ENCODE measurements around the gene ARHGEF26.

The ARHGEF26 gene

DNA sequence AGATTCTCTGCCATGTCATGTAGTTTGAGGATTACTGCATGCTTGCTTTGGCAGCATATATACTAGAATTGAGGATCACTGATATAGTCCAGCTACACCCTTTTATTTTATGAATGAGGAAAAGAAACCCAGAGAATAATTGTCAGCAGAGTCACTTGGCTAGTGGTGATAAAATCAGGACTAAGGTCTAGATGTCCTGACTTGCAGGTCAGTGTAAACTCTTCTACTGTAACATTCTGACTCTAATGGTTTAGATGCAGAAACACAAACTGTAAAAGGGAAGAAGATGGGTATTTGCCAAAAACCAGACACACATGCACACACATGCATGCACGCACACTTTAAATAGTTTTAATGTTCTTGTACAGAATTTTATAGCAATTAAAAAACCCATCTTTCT lies 97.5 kb downstream of the ARHGEF26 start:
- ATAC-seq = no peak
- no peak for TF ChIP-seq OSR1 (CRISPR knock-in tag; IDR thresholded peaks at IDR 0.05)
- no peak for TF ChIP-seq ZNF565 (CRISPR knock-in tag; conservative IDR thresholded peaks at IDR 0.05; ENCODE audit: low read depth)
- TF ChIP-seq ZNF70 (CRISPR knock-in tag; IDR thresholded peaks at IDR 0.05) = no peak
- TF ChIP-seq ZNF8 (CRISPR knock-in tag; IDR thresholded peaks at IDR 0.05) = no peak
- no peak for TF ChIP-seq TCF4 (CRISPR knock-in tag; IDR thresholded peaks at IDR 0.05; ENCODE audit: borderline replicate concordance)
- TF ChIP-seq, protein P1, sequence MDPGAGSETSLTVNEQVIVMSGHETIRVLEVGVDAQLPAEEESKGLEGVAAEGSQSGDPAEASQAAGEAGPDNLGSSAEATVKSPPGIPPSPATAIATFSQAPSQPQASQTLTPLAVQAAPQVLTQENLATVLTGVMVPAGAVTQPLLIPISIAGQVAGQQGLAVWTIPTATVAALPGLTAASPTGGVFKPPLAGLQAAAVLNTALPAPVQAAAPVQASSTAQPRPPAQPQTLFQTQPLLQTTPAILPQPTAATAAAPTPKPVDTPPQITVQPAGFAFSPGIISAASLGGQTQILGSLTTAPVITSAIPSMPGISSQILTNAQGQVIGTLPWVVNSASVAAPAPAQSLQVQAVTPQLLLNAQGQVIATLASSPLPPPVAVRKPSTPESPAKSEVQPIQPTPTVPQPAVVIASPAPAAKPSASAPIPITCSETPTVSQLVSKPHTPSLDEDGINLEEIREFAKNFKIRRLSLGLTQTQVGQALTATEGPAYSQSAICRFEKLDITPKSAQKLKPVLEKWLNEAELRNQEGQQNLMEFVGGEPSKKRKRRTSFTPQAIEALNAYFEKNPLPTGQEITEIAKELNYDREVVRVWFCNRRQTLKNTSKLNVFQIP (CRISPR knock-in tag; IDR thresholded peaks at IDR 0.05; ENCODE audit: borderline replicate concordance, low read depth) = no peak
- TF ChIP-seq, protein P2, sequence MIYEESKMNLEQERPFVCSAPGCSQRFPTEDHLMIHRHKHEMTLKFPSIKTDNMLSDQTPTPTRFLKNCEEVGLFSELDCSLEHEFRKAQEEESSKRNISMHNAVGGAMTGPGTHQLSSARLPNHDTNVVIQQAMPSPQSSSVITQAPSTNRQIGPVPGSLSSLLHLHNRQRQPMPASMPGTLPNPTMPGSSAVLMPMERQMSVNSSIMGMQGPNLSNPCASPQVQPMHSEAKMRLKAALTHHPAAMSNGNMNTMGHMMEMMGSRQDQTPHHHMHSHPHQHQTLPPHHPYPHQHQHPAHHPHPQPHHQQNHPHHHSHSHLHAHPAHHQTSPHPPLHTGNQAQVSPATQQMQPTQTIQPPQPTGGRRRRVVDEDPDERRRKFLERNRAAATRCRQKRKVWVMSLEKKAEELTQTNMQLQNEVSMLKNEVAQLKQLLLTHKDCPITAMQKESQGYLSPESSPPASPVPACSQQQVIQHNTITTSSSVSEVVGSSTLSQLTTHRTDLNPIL (CRISPR knock-in tag; IDR thresholded peaks at IDR 0.05; ENCODE audit: low read depth) = no peak
- TF ChIP-seq, protein P3, sequence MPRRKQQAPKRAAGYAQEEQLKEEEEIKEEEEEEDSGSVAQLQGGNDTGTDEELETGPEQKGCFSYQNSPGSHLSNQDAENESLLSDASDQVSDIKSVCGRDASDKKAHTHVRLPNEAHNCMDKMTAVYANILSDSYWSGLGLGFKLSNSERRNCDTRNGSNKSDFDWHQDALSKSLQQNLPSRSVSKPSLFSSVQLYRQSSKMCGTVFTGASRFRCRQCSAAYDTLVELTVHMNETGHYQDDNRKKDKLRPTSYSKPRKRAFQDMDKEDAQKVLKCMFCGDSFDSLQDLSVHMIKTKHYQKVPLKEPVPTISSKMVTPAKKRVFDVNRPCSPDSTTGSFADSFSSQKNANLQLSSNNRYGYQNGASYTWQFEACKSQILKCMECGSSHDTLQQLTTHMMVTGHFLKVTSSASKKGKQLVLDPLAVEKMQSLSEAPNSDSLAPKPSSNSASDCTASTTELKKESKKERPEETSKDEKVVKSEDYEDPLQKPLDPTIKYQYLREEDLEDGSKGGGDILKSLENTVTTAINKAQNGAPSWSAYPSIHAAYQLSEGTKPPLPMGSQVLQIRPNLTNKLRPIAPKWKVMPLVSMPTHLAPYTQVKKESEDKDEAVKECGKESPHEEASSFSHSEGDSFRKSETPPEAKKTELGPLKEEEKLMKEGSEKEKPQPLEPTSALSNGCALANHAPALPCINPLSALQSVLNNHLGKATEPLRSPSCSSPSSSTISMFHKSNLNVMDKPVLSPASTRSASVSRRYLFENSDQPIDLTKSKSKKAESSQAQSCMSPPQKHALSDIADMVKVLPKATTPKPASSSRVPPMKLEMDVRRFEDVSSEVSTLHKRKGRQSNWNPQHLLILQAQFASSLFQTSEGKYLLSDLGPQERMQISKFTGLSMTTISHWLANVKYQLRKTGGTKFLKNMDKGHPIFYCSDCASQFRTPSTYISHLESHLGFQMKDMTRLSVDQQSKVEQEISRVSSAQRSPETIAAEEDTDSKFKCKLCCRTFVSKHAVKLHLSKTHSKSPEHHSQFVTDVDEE (CRISPR knock-in tag; IDR thresholded peaks at IDR 0.05) = no peak
- TF ChIP-seq, protein P4, sequence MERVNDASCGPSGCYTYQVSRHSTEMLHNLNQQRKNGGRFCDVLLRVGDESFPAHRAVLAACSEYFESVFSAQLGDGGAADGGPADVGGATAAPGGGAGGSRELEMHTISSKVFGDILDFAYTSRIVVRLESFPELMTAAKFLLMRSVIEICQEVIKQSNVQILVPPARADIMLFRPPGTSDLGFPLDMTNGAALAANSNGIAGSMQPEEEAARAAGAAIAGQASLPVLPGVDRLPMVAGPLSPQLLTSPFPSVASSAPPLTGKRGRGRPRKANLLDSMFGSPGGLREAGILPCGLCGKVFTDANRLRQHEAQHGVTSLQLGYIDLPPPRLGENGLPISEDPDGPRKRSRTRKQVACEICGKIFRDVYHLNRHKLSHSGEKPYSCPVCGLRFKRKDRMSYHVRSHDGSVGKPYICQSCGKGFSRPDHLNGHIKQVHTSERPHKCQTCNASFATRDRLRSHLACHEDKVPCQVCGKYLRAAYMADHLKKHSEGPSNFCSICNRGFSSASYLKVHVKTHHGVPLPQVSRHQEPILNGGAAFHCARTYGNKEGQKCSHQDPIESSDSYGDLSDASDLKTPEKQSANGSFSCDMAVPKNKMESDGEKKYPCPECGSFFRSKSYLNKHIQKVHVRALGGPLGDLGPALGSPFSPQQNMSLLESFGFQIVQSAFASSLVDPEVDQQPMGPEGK (CRISPR knock-in tag; IDR thresholded peaks at IDR 0.05; ENCODE audit: borderline replicate concordance) = no peak
- no peak for TF ChIP-seq ESRRG (CRISPR knock-in tag; IDR thresholded peaks at IDR 0.05)
- TF ChIP-seq ARNTL (CRISPR knock-in tag; IDR thresholded peaks at IDR 0.05; ENCODE audit: borderline replicate concordance, low read depth) = no peak

DNA sequence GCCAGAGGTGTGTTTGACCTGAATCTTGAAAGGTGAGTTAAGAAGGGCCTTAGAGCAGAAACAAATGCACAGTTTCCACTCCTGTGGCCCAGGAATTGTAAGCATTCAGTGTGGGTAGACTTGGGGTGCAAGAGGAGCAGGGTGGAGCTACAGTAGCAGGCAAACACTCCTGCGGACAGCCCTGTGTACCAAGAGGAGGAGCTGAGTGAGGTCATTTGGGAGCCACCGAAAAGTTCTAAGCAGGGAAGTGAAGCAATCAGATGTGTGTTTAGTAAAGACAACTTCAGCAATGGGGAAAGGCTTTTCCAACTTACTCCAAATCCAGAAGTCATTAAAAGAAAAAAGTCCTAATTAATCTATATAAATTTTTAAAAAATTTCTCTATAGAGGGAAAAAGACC lies 99.3 kb downstream of the ARHGEF26 start:
- ATAC-seq = no peak

DNA sequence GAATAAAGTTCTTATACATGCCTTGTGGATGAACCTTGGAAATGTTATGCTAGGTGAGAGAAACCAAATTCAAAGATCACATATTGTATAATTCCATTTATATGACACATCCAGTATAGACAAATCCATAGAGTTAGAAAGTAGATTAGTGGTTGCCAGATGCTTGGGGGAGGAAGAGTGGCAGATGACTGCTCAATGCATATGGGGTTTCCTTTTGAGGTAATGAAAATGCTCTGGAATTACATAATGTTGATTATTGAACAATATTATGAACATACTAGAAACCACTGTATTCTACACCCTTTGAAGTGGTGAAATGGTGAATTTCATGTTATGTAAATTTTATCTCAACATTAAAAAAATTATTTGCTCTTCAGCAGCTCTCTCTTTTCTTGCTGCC lies 102.3 kb downstream of the ARHGEF26 start:
- no peak for ATAC-seq
- TF ChIP-seq, protein P5, sequence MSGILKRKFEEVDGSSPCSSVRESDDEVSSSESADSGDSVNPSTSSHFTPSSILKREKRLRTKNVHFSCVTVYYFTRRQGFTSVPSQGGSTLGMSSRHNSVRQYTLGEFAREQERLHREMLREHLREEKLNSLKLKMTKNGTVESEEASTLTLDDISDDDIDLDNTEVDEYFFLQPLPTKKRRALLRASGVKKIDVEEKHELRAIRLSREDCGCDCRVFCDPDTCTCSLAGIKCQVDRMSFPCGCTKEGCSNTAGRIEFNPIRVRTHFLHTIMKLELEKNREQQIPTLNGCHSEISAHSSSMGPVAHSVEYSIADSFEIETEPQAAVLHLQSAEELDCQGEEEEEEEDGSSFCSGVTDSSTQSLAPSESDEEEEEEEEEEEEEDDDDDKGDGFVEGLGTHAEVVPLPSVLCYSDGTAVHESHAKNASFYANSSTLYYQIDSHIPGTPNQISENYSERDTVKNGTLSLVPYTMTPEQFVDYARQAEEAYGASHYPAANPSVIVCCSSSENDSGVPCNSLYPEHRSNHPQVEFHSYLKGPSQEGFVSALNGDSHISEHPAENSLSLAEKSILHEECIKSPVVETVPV (CRISPR knock-in tag; IDR thresholded peaks at IDR 0.05) = no peak
- TF ChIP-seq PPARA (CRISPR knock-in tag; IDR thresholded peaks at IDR 0.05; ENCODE audit: borderline replicate concordance) = no peak
- no peak for TF ChIP-seq TCF4 (CRISPR knock-in tag; IDR thresholded peaks at IDR 0.05; ENCODE audit: borderline replicate concordance)
- no peak for TF ChIP-seq ARNTL (CRISPR knock-in tag; IDR thresholded peaks at IDR 0.05; ENCODE audit: borderline replicate concordance, low read depth)
- no peak for TF ChIP-seq TOX (CRISPR knock-in tag; IDR thresholded peaks at IDR 0.05; ENCODE audit: borderline replicate concordance)
- no peak for TF ChIP-seq GLIS3 (CRISPR knock-in tag; IDR thresholded peaks at IDR 0.05)
- no peak for TF ChIP-seq OSR1 (CRISPR knock-in tag; IDR thresholded peaks at IDR 0.05)
- TF ChIP-seq ZNF8 (CRISPR knock-in tag; IDR thresholded peaks at IDR 0.05) = no peak
- no peak for TF ChIP-seq CSDC2 (CRISPR knock-in tag; IDR thresholded peaks at IDR 0.05)
- TF ChIP-seq, protein P3 (CRISPR knock-in tag; IDR thresholded peaks at IDR 0.05) = no peak
- TF ChIP-seq, protein P1 (CRISPR knock-in tag; IDR thresholded peaks at IDR 0.05; ENCODE audit: borderline replicate concordance, low read depth) = no peak
- TF ChIP-seq SNAI2 (CRISPR knock-in tag; IDR thresholded peaks at IDR 0.05) = no peak

More for the DNA sequence above, 99.3 kb downstream of the ARHGEF26 start:
- TF ChIP-seq ZNF8 (CRISPR knock-in tag; IDR thresholded peaks at IDR 0.05) (no peak), ZFP3 (CRISPR knock-in tag; IDR thresholded peaks at IDR 0.05) (no peak), ZNF565 (CRISPR knock-in tag; conservative IDR thresholded peaks at IDR 0.05; ENCODE audit: low read depth) (no peak), ESRRG (CRISPR knock-in tag; IDR thresholded peaks at IDR 0.05) (no peak), SNAI2 (CRISPR knock-in tag; IDR thresholded peaks at IDR 0.05) (no peak)
- TF ChIP-seq, protein P4 (CRISPR knock-in tag; IDR thresholded peaks at IDR 0.05; ENCODE audit: borderline replicate concordance) = no peak
